Naive B cell (primary cell): Measurements from ENCODE around the gene PPARGC1A. TPM values are rescaled to one million over a fixed set of nuclear protein-coding genes. Genes with fewer than 3 reads are reported as not detected.

Experiments used
- ATAC-seq, 2 donors: fragments of 150-1000 bp; cut with Tn5 transposase; 2 replicates each; pipeline ENCODE4 v1.10.0; 2021; ENCODE audit warnings: low read depth in 2 of 2, mild to moderate bottlenecking in 2 of 2, moderate library complexity in 2 of 2
- DNase-seq: peaks from one replicate; pipeline ENCODE4 v3.0.0; 2022
- H3K27ac Mint-ChIP-seq, 6 donors: one replicate each; pipeline ENCODE4 v1.8.0; 2020 to 2022; ENCODE audit warnings: mild to moderate bottlenecking in 6 of 6, mixed read lengths in 6 of 6, moderate library complexity in 5 of 6, inconsistent platforms in 2 of 6
- H3K27me3 Mint-ChIP-seq, 3 donors: one replicate each; pipeline ENCODE4 v1.8.0; 2021 to 2022; ENCODE audit warnings: mixed read lengths in 3 of 3, mild to moderate bottlenecking in 1 of 3
- H3K36me3 Mint-ChIP-seq, 2 donors: one replicate each; pipeline ENCODE4 v1.8.0; 2020 to 2022; ENCODE audit warnings: mixed read lengths in 2 of 2, inconsistent platforms in 1 of 2, mild to moderate bottlenecking in 1 of 2
- H3K4me1 Mint-ChIP-seq, 3 donors: one replicate each; pipeline ENCODE4 v1.8.0; 2020 to 2022; ENCODE audit warnings: mixed read lengths in 3 of 3, inconsistent platforms in 1 of 3, mild to moderate bottlenecking in 1 of 3, moderate library complexity in 1 of 3
- H3K4me3 Mint-ChIP-seq, 8 donors: one replicate each; pipeline ENCODE4 v1.8.0; 2020 to 2022; ENCODE audit warnings: mild to moderate bottlenecking in 8 of 8, mixed read lengths in 8 of 8, moderate library complexity in 8 of 8, inconsistent platforms in 2 of 8
- H3K9me3 Mint-ChIP-seq, 7 donors: one replicate each; pipeline ENCODE4 v1.8.0; 2020 to 2022; ENCODE audit warnings: mixed read lengths in 7 of 7, mild to moderate bottlenecking in 5 of 7, inconsistent platforms in 2 of 7, moderate library complexity in 1 of 7
- polyA plus RNA-seq, 6 donors: library from polyadenylated mRNA; unstranded; fragments of 300-500 nt; fragmentation: Illumina TruSeq; gene quantifications; one replicate each; pipeline ENCODE4 v1.2.3, GENCODE V29; 2021; ENCODE audit warnings: low read depth in 6 of 6

The PPARGC1A gene
- polyA plus RNA-seq, 6 donors from 2014 or later = not detected

DNA sequence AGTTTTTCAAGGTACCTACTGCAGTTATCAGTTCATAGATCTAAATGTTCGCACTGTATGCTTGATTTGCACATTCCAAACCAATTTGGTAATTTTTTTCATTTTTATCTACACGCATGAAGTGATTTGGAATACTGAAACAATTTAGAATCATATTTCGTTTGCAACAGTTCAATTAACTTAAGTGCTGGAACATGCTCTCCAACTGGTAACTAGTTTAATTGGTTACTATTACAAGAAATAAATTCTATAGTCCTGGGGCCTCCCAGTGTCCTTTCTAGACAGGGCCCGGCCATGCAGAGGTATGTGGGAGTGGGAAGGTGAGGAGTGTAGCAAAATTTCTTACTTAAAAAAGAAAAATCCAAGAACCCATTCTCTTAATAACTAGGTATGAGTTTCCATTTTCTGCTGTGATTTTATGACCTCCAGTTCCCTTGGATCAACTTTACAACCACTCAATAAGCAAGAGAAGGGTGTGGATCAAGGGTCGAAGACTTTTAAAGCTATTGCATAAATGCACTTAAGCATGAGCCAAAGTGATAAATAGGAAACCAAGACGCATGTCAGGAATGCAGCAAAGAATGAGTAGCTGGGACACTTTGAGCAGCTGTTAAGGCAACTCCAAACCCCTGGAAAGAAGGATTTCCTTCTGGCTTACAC is 106.9 kb downstream of the PPARGC1A start:
- H3K36me3 Mint-ChIP-seq = no peaks in the 10 kb centered on the region
- no peaks in the 10 kb centered on the region for H3K4me1 Mint-ChIP-seq
- H3K4me3 Mint-ChIP-seq = no peak overlapping the region
- H3K9me3 Mint-ChIP-seq = peaks cover 0 to 40% (median 9%) of the 10 kb centered on the region in 7 donors
- ATAC-seq = no peak
- no peak overlapping the region for H3K27ac Mint-ChIP-seq
- H3K27me3 Mint-ChIP-seq = no peaks in the 10 kb centered on the region
- DNase-seq = no peak

DNA sequence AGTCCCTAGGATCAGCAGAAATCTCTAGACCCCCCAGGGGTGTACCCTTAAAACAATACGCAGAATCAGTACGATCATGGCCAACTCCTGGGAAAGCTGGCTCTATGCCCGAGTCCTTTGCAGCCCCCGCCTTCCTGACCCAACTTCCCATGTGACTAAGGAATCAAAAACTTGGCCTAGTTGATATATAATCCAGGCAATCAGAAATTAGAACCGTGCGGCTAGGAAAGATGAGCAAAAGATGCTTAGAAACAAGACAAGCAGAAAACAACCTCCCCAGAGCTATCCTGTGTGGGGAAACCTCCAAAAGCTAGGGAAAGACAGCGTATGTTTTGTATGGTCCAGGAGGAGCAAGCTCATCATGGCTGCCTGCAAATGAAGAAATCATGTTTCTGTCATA is 110.0 kb downstream of the PPARGC1A start:
- DNase-seq = no peak
- no peaks in the 10 kb centered on the region for H3K36me3 Mint-ChIP-seq
- H3K27ac Mint-ChIP-seq = no peak overlapping the region
- H3K9me3 Mint-ChIP-seq = peaks cover 0 to 30% (median 6%) of the 10 kb centered on the region in 7 donors
- no peaks in the 10 kb centered on the region for H3K4me1 Mint-ChIP-seq
- H3K4me3 Mint-ChIP-seq = no peak overlapping the region
- ATAC-seq = no peak
- no peaks in the 10 kb centered on the region for H3K27me3 Mint-ChIP-seq

DNA sequence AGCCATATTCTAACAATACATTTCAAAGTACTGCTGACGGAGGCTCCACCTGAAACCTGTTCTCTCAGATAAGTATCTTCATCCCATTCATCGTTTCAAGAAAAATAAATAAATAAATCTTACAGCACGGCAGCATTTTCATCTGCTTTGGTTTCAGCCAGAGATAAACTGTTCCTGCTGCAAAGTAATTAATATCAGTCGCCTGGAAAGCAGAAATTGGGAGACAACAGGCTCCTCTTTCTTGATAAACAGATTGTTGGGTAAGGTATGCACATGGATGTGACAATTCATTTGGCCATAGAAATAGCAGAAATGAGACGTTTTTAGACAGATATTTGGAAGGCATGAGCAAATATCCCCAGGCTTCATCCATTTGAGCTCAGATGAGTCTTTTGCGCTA is 110.4 kb downstream of the PPARGC1A start:
- ATAC-seq = no peak

DNA sequence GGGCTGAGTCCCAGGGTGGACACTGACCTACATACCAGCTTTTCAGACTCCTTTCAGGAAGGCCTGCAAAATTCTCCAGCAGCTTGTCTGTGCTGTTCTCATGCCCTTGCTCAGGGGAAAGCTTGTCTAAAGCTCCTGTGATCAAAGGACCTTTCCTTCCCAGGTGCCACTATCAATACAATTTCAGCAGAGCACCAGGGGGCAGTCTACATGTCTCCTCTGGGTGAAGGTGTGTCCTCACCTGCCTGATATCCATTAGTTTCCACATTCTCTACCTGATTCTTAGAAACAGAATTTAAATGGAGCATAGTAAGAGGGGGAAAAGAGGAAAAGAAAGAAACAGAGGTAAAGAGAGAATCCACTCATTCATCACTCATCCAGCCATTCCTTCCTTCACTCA is 114.2 kb downstream of the PPARGC1A start:
- DNase-seq (no peak), ATAC-seq (no peak)
- peaks cover 0 to 11% (median 4%) of the 10 kb centered on the region in 7 donors for H3K9me3 Mint-ChIP-seq
- no peaks in the 10 kb centered on the region for H3K4me1 Mint-ChIP-seq
- no peaks in the 10 kb centered on the region for H3K27me3 Mint-ChIP-seq
- no peaks in the 10 kb centered on the region for H3K36me3 Mint-ChIP-seq
- H3K27ac Mint-ChIP-seq = no peak overlapping the region
- no peak overlapping the region for H3K4me3 Mint-ChIP-seq

More for the DNA sequence above, 110.4 kb downstream of the PPARGC1A start:
- H3K9me3 Mint-ChIP-seq = peaks cover 0 to 30% (median 6%) of the 10 kb centered on the region in 7 donors
- no peaks in the 10 kb centered on the region for H3K4me1 Mint-ChIP-seq
- H3K27ac Mint-ChIP-seq = no peak overlapping the region
- H3K27me3 Mint-ChIP-seq = no peaks in the 10 kb centered on the region
- no peaks in the 10 kb centered on the region for H3K36me3 Mint-ChIP-seq
- no peak for DNase-seq
- no peak overlapping the region for H3K4me3 Mint-ChIP-seq

DNA sequence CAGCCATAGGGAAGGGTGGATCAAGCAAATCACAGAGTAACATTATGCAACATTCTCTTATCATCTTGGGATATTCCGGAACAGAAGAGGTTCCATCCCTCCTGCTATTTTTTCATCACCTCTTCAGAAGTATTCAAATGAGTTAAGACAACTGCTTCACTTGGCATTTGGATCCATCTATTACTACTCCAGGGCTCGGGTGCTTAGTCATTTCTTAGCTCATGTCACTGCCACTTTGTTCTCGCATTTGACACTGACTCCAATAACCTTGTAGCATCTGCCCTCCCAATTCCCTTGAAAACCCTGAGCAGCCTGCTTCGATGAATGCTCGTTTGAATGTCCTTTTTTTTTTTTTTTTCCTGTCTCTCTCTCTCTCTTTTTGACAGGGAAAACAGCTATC is 114.9 kb downstream of the PPARGC1A start:
- DNase-seq = no peak

DNA sequence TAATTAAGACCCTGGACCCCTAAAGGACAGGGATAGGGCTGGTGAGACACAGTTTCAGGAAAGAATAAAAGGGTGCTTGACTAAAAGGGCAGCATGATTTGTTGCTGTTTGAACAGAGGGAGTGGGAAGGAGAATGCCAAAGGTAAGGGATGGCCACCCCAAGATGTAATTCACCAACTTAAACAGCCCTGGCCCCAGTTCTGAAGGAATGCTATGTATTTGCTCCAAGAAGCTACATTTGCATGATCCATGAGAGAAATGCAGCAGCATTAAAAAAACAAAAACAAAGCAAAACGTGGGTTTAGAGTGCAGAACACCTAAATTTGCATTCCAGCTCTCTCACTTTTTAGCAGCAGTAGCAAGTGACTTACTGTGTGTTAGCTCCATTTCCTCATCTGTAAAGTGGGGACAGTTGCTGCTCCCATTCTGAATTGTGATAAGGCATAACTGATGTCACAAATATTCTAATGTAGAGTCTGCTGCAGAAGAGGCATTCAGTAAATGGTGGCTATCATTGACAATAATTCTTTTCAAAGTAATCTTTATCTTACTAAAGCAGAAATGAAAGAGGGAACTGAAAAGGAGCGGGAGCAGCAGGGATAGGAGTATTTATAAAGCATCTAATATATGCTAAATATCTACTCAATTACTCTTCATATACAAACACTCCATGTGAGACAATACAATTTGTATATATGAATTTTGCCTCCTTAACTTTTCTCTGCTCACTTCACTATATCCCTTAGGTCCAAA is 115.8 kb downstream of the PPARGC1A start:
- H3K27ac Mint-ChIP-seq = no peak overlapping the region
- no peaks in the 10 kb centered on the region for H3K4me1 Mint-ChIP-seq
- no peak overlapping the region for H3K4me3 Mint-ChIP-seq
- ATAC-seq (no peak), DNase-seq (no peak)
- H3K9me3 Mint-ChIP-seq = peaks cover 0 to 9% (median 4%) of the 10 kb centered on the region in 7 donors
- H3K27me3 Mint-ChIP-seq = no peaks in the 10 kb centered on the region
- no peaks in the 10 kb centered on the region for H3K36me3 Mint-ChIP-seq

More for the DNA sequence above, 114.9 kb downstream of the PPARGC1A start:
- Mint-ChIP-seq H3K4me3 (no peak overlapping the region), H3K9me3 (peaks cover 0 to 9% (median 4%) of the 10 kb centered on the region in 7 donors), H3K36me3 (no peaks in the 10 kb centered on the region), H3K4me1 (no peaks in the 10 kb centered on the region), H3K27me3 (no peaks in the 10 kb centered on the region), H3K27ac (no peak overlapping the region)
- no peak for ATAC-seq

DNA sequence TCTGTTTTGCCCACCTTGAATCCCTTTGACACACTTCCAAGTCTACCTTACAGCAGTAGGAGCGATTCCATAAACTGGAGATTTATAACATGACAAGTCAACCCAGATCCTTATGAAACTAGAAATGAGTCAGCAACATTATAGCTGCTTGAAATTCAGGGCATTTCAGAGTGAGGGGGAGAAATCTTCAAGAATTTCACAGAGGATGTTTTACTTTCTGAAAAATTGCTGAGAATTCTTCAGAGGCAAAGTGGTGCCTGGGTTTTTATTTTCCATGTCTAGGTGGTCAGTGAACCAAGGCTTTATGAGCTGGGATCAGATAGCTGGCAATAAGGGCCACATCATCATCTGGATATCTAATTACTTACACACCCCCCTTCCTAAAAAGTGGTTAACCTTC is 119.8 kb downstream of the PPARGC1A start:
- Mint-ChIP-seq H3K36me3 (no peaks in the 10 kb centered on the region), H3K27ac (no peak overlapping the region), H3K4me3 (no peak overlapping the region), H3K4me1 (no peaks in the 10 kb centered on the region), H3K9me3 (peaks cover 0 to 4% (median 0%) of the 10 kb centered on the region in 7 donors), H3K27me3 (no peaks in the 10 kb centered on the region)
- ATAC-seq (no peak), DNase-seq (no peak)

DNA sequence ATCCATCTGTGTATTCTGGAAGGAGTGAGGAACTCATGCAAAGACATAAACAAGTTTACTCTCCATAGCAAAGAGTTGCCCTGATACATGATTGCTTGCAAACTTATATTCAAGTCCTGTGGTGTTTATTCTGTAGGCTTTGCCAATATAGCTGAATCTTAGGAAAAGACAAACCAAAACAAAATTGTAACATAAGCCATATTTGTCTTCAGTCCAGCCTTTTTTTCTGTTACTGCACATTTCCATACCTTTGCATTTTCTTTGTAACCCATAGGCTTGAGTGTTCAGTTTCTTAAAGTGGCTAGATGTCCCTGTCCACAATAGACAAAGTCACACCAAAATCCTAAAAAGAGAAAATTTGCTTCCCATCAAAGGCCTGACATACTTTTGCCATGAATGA is 120.4 kb downstream of the PPARGC1A start:
- Mint-ChIP-seq H3K4me3 (no peak overlapping the region), H3K36me3 (no peaks in the 10 kb centered on the region), H3K27ac (no peak overlapping the region), H3K4me1 (no peaks in the 10 kb centered on the region), H3K27me3 (no peaks in the 10 kb centered on the region), H3K9me3 (peaks cover 0 to 7% (median 0%) of the 10 kb centered on the region in 7 donors)
- DNase-seq (no peak), ATAC-seq (no peak)

DNA sequence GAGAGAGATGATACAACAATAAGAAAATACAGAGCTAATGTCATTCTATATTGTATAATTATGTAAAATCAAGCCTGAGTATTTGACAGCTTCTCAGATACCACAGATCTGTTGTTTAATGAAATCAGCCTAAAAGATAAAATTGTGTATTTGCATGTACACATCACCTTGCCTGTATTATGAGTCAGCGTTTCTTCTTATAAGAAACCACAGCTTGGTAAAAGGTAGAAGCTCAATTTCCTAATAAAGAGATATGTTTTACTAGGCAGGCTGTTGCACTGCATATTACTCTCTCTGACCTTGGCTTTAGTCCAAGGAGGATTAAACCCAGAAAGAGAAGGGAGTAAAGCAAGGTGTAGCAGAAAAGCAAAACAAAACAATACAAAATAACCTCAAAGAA is 121.3 kb downstream of the PPARGC1A start:
- H3K36me3 Mint-ChIP-seq = no peaks in the 10 kb centered on the region
- ATAC-seq (no peak), DNase-seq (no peak)
- no peaks in the 10 kb centered on the region for H3K4me1 Mint-ChIP-seq
- H3K27me3 Mint-ChIP-seq = no peaks in the 10 kb centered on the region
- no peak overlapping the region for H3K27ac Mint-ChIP-seq
- H3K9me3 Mint-ChIP-seq = peaks cover 0 to 7% (median 2%) of the 10 kb centered on the region in 7 donors
- H3K4me3 Mint-ChIP-seq = no peak overlapping the region

DNA sequence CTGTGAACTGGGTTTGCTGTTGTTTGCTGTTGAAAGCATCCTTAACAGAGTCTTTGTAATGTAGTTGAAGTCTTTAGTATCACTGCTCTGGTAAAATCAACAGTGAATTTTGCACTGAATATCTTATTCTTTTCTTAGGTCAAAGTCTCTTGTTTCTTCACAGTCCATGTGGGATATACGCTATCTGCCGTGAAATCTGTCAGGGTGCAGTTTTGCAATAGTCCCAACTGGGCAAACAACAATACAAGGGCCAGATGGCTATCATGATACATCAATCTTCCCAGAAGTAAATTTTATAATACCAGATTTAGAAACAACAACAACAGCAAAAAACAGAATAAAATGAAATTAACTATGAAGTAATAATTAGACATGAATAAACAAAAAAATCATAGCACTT is 123.5 kb downstream of the PPARGC1A start:
- Mint-ChIP-seq H3K4me1 (no peaks in the 10 kb centered on the region), H3K9me3 (peaks cover 0 to 7% (median 2%) of the 10 kb centered on the region in 7 donors), H3K4me3 (no peak overlapping the region), H3K36me3 (no peaks in the 10 kb centered on the region), H3K27ac (no peak overlapping the region), H3K27me3 (no peaks in the 10 kb centered on the region)
- DNase-seq (no peak), ATAC-seq (no peak)

DNA sequence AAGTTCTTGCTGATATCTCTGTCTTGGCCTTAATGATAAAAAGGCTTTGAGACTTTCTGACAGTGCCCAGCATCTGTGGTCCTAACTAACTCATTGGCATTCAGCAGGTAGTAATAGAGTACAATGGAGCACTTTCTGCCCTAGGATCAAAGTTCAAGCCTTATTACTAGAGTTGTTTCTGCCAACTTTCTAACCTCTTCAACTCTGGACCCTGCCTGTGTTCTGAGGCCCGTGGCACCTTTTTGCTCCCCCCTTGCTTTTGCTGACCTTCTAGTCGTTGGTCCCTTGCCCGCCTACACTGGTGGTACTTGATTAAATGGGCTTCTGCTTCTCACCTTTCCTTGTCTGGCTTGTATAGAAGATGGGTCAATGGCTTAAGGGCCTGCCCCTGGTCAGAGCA is 126.3 kb downstream of the PPARGC1A start:
- ATAC-seq = no peak
- H3K36me3 Mint-ChIP-seq = no peaks in the 10 kb centered on the region
- H3K4me3 Mint-ChIP-seq = no peak overlapping the region
- no peaks in the 10 kb centered on the region for H3K4me1 Mint-ChIP-seq
- peaks cover 0 to 14% (median 3%) of the 10 kb centered on the region in 7 donors for H3K9me3 Mint-ChIP-seq
- H3K27me3 Mint-ChIP-seq = no peaks in the 10 kb centered on the region
- H3K27ac Mint-ChIP-seq = no peak overlapping the region
- DNase-seq = no peak

DNA sequence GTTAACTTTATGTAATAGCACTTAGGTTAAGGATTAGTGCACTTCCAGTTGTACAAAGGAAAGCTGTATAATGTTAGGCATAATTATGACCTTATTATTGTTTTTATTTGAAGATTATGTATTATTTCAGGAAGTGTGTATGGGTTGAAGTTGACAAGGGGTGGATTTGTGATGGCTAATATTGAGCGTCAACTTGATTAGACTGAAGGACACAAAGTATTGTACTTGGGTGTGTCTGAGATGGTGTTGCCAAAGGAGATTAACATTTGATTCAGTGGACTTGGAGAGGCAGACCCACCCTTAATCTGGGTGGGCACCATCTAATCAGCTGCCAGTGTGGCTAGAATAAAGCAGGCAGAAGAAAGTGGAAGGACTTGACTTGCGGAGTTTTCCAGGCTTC is 127.3 kb downstream of the PPARGC1A start:
- H3K36me3 Mint-ChIP-seq = no peaks in the 10 kb centered on the region
- no peak overlapping the region for H3K4me3 Mint-ChIP-seq
- ATAC-seq (no peak), DNase-seq (no peak)
- H3K27me3 Mint-ChIP-seq = no peaks in the 10 kb centered on the region
- H3K27ac Mint-ChIP-seq = no peak overlapping the region
- H3K4me1 Mint-ChIP-seq = no peaks in the 10 kb centered on the region
- peaks cover under 1 to 14% (median 3%) of the 10 kb centered on the region in 7 donors for H3K9me3 Mint-ChIP-seq

DNA sequence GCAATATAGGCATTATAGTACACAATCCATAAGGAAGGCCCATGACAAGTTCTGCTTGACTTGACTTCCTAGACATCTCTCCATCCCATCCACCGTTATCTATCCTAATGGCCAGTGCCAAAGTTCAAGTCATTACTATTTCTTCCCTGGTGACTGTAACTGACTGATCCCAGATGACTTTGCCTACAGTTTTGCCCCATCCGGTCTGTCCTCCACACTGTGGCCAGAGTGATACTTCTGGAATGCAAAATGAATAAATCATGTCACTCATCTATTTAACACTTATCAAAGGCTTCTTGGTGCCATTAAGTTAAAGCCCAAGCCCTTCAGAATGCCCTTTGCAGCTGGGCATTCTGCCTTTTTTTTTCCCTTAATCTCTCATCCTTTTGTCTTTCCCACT is 130.8 kb downstream of the PPARGC1A start:
- H3K27ac Mint-ChIP-seq = no peak overlapping the region
- no peaks in the 10 kb centered on the region for H3K27me3 Mint-ChIP-seq
- no peak for DNase-seq
- H3K36me3 Mint-ChIP-seq = no peaks in the 10 kb centered on the region
- no peak overlapping the region for H3K4me3 Mint-ChIP-seq
- H3K9me3 Mint-ChIP-seq = peaks cover 0 to 19% (median 3%) of the 10 kb centered on the region in 7 donors
- no peak for ATAC-seq
- H3K4me1 Mint-ChIP-seq = no peaks in the 10 kb centered on the region

DNA sequence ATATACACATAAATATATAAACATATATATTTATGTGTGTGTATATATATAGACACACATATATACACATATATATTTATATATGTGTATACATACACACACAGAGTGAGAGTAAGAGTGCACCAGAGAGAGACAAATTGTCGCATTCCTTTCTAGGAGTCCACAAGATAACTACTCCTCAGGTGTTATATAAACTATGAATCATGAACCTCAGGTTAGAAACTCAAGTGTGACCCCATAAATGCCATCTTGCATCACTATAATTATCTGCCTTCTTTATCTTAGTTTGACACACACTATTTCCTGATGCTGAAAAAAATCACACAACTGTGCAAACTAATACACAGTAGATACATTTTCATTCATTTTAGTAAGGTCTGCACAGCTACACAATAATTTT is 135.2 kb downstream of the PPARGC1A start:
- no peak for ATAC-seq
- DNase-seq = no peak
- Mint-ChIP-seq H3K4me3 (no peak overlapping the region), H3K4me1 (no peaks in the 10 kb centered on the region), H3K9me3 (peaks cover 0 to 17% (median 2%) of the 10 kb centered on the region in 7 donors), H3K27ac (no peak overlapping the region), H3K27me3 (no peaks in the 10 kb centered on the region), H3K36me3 (no peaks in the 10 kb centered on the region)
